Measurements from ENCODE around the gene HCRTR1.

GRCh38 chr1:31618916-31619846 lies 1.7 kb downstream of the HCRTR1 start:
- TF ChIP-seq FOXJ3 (CRISPR knock-in tag; IDR thresholded peaks at IDR 0.05) (no peak), CTCF (IDR thresholded peaks at IDR 0.05) (no peak), SIN3A (IDR thresholded peaks at IDR 0.05; ENCODE audit: borderline replicate concordance, low read depth, low read length) (no peak), RAD21 (IDR thresholded peaks at IDR 0.05; ENCODE audit: low read length) (no peak), RCOR1 (IDR thresholded peaks at IDR 0.05; ENCODE audit: low read length) (no peak), POLR2AphosphoS5 (IDR thresholded peaks at IDR 0.05; ENCODE audit: low read depth, low read length) (no peak), MXI1 (IDR thresholded peaks at IDR 0.05; ENCODE audit: low read depth, low read length) (no peak), TCF12 (IDR thresholded peaks at IDR 0.05) (no peak), EZH2phosphoT487 (IDR thresholded peaks at IDR 0.05; ENCODE audit: borderline replicate concordance, low read depth) (no peak), FOXM1 (IDR thresholded peaks at IDR 0.05; ENCODE audit: low read depth) (no peak)
- TF ChIP-seq, protein P1, sequence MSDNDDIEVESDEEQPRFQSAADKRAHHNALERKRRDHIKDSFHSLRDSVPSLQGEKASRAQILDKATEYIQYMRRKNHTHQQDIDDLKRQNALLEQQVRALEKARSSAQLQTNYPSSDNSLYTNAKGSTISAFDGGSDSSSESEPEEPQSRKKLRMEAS (IDR thresholded peaks at IDR 0.05; ENCODE audit: low read depth), result no peak
